Heart right ventricle (tissue), 16 donors: ENCODE measurements around the gene PDIA6. TPM values are rescaled to one million over a fixed set of nuclear protein-coding genes. Genes with fewer than 3 reads are reported as not detected.

Source experiments
- ATAC-seq, 8 donors: fragments of 200-7000 bp; cut with Tn5 transposase; one replicate each; pipeline ENCODE4 v1.9.1; 2020; ENCODE audit warnings: mild to moderate bottlenecking in 8 of 8, moderate library complexity in 8 of 8, moderate number of reproducible peaks in 1 of 8
- DNase-seq, 2 donors: peaks; one replicate each; pipeline ENCODE4 v3.0.0-alpha.2; 2020
- H3K27ac ChIP-seq, 10 donors: fragments of 200-600 bp; sonication (generic) in 2 of 10; one replicate each; pipeline versions ENCODE4 v1.5.0 to v1.8.0; 2020 to 2022; ENCODE audit warnings: mild to moderate bottlenecking in 3 of 10
- H3K27me3 ChIP-seq, 7 donors: fragments of 200-600 bp; one replicate each; pipeline ENCODE4 v1.8.0; 2021 to 2022; ENCODE audit warnings: mild to moderate bottlenecking in 2 of 7
- H3K36me3 ChIP-seq, 9 donors: fragments of 200-600 bp; sonication (generic) in 1 of 9; one replicate each; pipeline versions ENCODE4 v1.5.0 to v1.8.0; 2020 to 2022; ENCODE audit warnings: mild to moderate bottlenecking in 2 of 9
- H3K4me1 ChIP-seq, 9 donors: fragments of 200-600 bp; sonication (generic) in 1 of 9; one replicate each; pipeline versions ENCODE4 v1.5.0 to v1.8.0; 2020 to 2022; ENCODE audit warnings: mild to moderate bottlenecking in 4 of 9
- H3K4me3 ChIP-seq, 10 donors: fragments of 200-600 bp; sonication (generic) in 2 of 10; one replicate each; pipeline versions ENCODE4 v1.5.0 to v1.8.0; 2020 to 2022; ENCODE audit warnings: mild to moderate bottlenecking in 7 of 10, moderate library complexity in 2 of 10
- H3K9me3 ChIP-seq, 11 donors: fragments of 200-600 bp in 10 of 11; sonication (generic) in 2 of 11; one replicate each; pipeline versions ENCODE4 v1.5.0 to v1.8.0; 2013 to 2022; ENCODE audit warnings: mild to moderate bottlenecking in 2 of 11, control low read depth in 1 of 11, moderate library complexity in 1 of 11
- CTCF ChIP-seq, 9 donors: fragments of 200-600 bp; sonication (generic) in 2 of 9; IDR thresholded peaks; one replicate each; pipeline versions ENCODE4 v1.5.0 to v1.8.0; 2021 to 2022; ENCODE audit warnings: antibody characterized with exemption in 9 of 9, mild to moderate bottlenecking in 5 of 9, moderate library complexity in 1 of 9
- WGBS, 2 donors: extraction: QIAGEN DNeasy Blood & Tissue Kit; methylation state at CpG; one replicate each; pipeline ENCODE4 v1.1.7; 2013; ENCODE audit warnings: inconsistent platforms in 1 of 2; 5-methylcytosine and 5-hydroxymethylcytosine counted together
- intact Hi-C, 10 donors: fragments of 100-400 bp; cut with DNase I; formaldehyde crosslinking; loops; one replicate each; pipeline versions ENCODE4 v1.11.1 to v1.14.2; 2022
- polyA plus RNA-seq, 2 donors: library from polyadenylated mRNA; stranded (reverse); fragments of 200-250 nt; gene quantifications; one replicate each; pipeline ENCODE4 v1.2.3, GENCODE V29; 2013
- total RNA-seq, 10 donors: library from RNA; stranded (reverse); fragmentation: NEBNext Ultra II Directional in 3 of 10; extraction: Animal tissue kit (Norgen Biotek cat#: 25700) in 3 of 10; gene quantifications; one replicate each; pipeline versions ENCODE4 v1.2.1 to v1.2.4, GENCODE V29; 2021 to 2023
- donor health status: Arrhythmogenic right ventricular cardiomyopathy.
- donor health status: ischemic (EF 13 %, LVEDD 7.1; RV severe dilation, severe dysfunction).
- donor health status: healthy with polysubstance abuse.
- donor health status: DM: no; HTN: yes; CAD: no.
- donor health status: DM: no; HTN: no; CAD: no.
- donor health status: ischemic (EF 25% LVEDD 6.9; RV normal size, moderate dysfunction).
- donor health status: ischemic (EF 25% LVEDD 5.7; RV mildly dilated, moderate dysfunction).
- donor health status: healthy.
- donor health status: DM: yes; HTN: yes; CAD: no.
- donor health status: Ischemic cardiomyopathy.
- donor health status: ischemic (EF 35%, LVEDD 5.7; RV mildly dilated, moderate dysfunction).
- donor health status: nonischemic (EF 11% LVEDD 7.7; RV severe dilation, severe dysfunction).
- donor health status: DM: yes; HTN: yes; CAD: no.
- donor health status: PGD.
- donor health status: ischemic (EF 29% LVEDD 5.4; RV normal size, mild dysfunction).
- donor health status: nonischemic (EF 23%, LVEDD 6.1; RV moderate dilation, normal function).

The PDIA6 gene
- total and polyA plus RNA-seq, 12 donors = 24.7 to 317 (median 107) TPM

GRCh38 chr2:10795508-10796046, 17.0 kb downstream of the PDIA6 start:
- H3K27me3 ChIP-seq = no peaks in the 10 kb centered on the region
- ATAC-seq (peak in 1 of 8 donors; percentile 55), DNase-seq (no peak)
- peaks cover 0 to 14% (median 0%) of the 10 kb centered on the region in 9 donors for H3K4me1 ChIP-seq
- intact Hi-C loops = no loop called here
- H3K9me3 ChIP-seq = no peaks in the 10 kb centered on the region
- H3K4me3 ChIP-seq = no peak overlapping the region
- peaks cover 0 to 100% (median 40%) of the 10 kb centered on the region in 9 donors for H3K36me3 ChIP-seq
- H3K27ac ChIP-seq = no peak overlapping the region
- 49 to 60% methylated on average over 7 of the region's 7 CpGs for WGBS, 2 donors
- TF ChIP-seq CTCF (IDR thresholded peaks at IDR 0.05) = no peak

- no peak for ATAC-seq
- peaks cover 0 to 14% (median 0%) of the 10 kb centered on the region in 9 donors for H3K4me1 ChIP-seq
- no peak for TF ChIP-seq CTCF (IDR thresholded peaks at IDR 0.05)
- 32 to 60% methylated on average over 5 of the region's 5 CpGs for WGBS, 2 donors
- H3K9me3 ChIP-seq = no peaks in the 10 kb centered on the region
- no peaks in the 10 kb centered on the region for H3K27me3 ChIP-seq
- peaks cover 0 to 100% (median 47%) of the 10 kb centered on the region in 9 donors for H3K36me3 ChIP-seq
- no peak overlapping the region for H3K4me3 ChIP-seq
- no peak overlapping the region for H3K27ac ChIP-seq
- DNase-seq = no peak
- intact Hi-C loops = no loop called here
Measured at GRCh38 chr2:10794876-10795275, 17.7 kb downstream of the PDIA6 start.

GRCh38 chr2:10793816-10794215, 18.8 kb downstream of the PDIA6 start:
- no peak overlapping the region for H3K27ac ChIP-seq
- no peaks in the 10 kb centered on the region for H3K27me3 ChIP-seq
- intact Hi-C loops = no loop called here
- ATAC-seq (no peak), DNase-seq (no peak)
- no peak overlapping the region for H3K4me3 ChIP-seq
- H3K36me3 ChIP-seq = peaks cover 0 to 100% (median 58%) of the 10 kb centered on the region in 9 donors
- TF ChIP-seq CTCF (IDR thresholded peaks at IDR 0.05) = no peak
- peaks cover 0 to 14% (median 0%) of the 10 kb centered on the region in 9 donors for H3K4me1 ChIP-seq
- 96 to 100% methylated on average over 1 of the region's 1 CpG for WGBS, 2 donors
- no peaks in the 10 kb centered on the region for H3K9me3 ChIP-seq

GRCh38 chr2:10792660-10793400, 19.8 kb downstream of the PDIA6 start:
- intact Hi-C loops = no loop called here
- Histone ChIP-seq H3K36me3 (peaks cover 0 to 100% (median 66%) of the 10 kb centered on the region in 9 donors), H3K9me3 (no peaks in the 10 kb centered on the region), H3K27ac (no peak overlapping the region), H3K4me1 (peaks cover 0 to 14% (median 0%) of the 10 kb centered on the region in 9 donors), H3K27me3 (no peaks in the 10 kb centered on the region), H3K4me3 (no peak overlapping the region)
- TF ChIP-seq CTCF (IDR thresholded peaks at IDR 0.05) = no peak
- ATAC-seq = no peak
- DNase-seq = no peak
- WGBS, 2 donors = 90 to 97% methylated on average over 17 of the region's 17 CpGs
